HCT116 (cell line): Measurements from ENCODE around the gene EEF2. TPM values are rescaled to one million over a fixed set of nuclear protein-coding genes. Genes with fewer than 3 reads are reported as not detected.
A peak's percentile ranks its signal among the peaks of the same experiment; 100 is the strongest.

Source experiments
- ATAC-seq: fragments of 200-7000 bp; cut with Tn5 transposase; 2 replicates; pipeline ENCODE4 v1.9.1; 2020; ENCODE audit warnings: mild to moderate bottlenecking, moderate library complexity
- BruUV-seq: library from RNA; stranded (reverse); fragments of 400-500 nt; replicated peaks from 2 replicates; lab custom pipeline; 2021; lab: Mats Ljungman, UMichigan
- CTCF ChIA-PET: fragments of 300-600 bp; sonication (Branson Sonifier 250); formaldehyde crosslinking; loops from one replicate; lab custom pipeline; 2021; ENCODE audit warnings: antibody characterized with exemption; lab: Charles Lee
- POLR2A ChIA-PET: fragments of 300-600, 350-600 bp; sonication (Branson Sonifier 250); formaldehyde crosslinking; loops from one replicate; lab custom pipeline; 2021; ENCODE audit warnings: antibody characterized with exemption; lab: Charles Lee
- RAD21 ChIA-PET, 2 experiments: fragments of 300-600 bp; sonication (Branson Sonifier 250); formaldehyde crosslinking; loops; one replicate each; lab custom pipeline; 2023; ENCODE audit warnings: low total read pairs in 2 of 2; ENCODE audit not compliant: uncharacterized antibody in 2 of 2, unreplicated experiment in 2 of 2, low non-redundant PET in 1 of 2; lab: Charles Lee
- DNase-seq: peaks from one replicate; pipeline ENCODE4 v3.0.0-alpha.2; 2010; ENCODE audit warnings: low read depth, low spot score
- H2AFZ ChIP-seq: fragments of 200-600 bp; shearing (Covaris generic), sonication (generic); 2 replicates; pipeline ENCODE4 v1.6.1; 2017; ENCODE audit warnings: low read depth, mixed run types, mixed read lengths, antibody characterized with exemption, low read length; ENCODE audit not compliant: poor library complexity, severe bottlenecking
- H3K27ac ChIP-seq: 2 replicates; pipeline ENCODE4 v1.5.1; 2012; ENCODE audit warnings: low read depth, low read length
- H3K27me3 ChIP-seq: fragments of 200-600 bp; sonication (generic); 2 replicates; pipeline ENCODE4 v1.6.1; 2016; ENCODE audit warnings: mixed run types, low read length, mixed read lengths; ENCODE audit not compliant: insufficient read depth
- H3K36me3 ChIP-seq, 2 experiments: fragments of 200-500 bp in 1 of 2; fragments of 200-600 bp in 1 of 2; sonication (Bioruptor generic) in 1 of 2; sonication (generic) in 1 of 2; 2 replicates each; pipeline versions ENCODE4 v1.5.1 to v1.6.1; 2014 to 2016; ENCODE audit warnings: low read length in 2 of 2, inconsistent platforms in 1 of 2, mixed read lengths in 1 of 2, mixed run types in 1 of 2; ENCODE audit not compliant: insufficient read depth in 2 of 2, control insufficient read depth in 1 of 2
- H3K4me1 ChIP-seq, 2 experiments: fragments of 200-600 bp in 1 of 2; sonication (generic) in 1 of 2; 2 replicates each; pipeline versions ENCODE4 v1.5.1 to v1.6.1; 2012 to 2017; ENCODE audit warnings: low read length in 2 of 2, inconsistent platforms in 1 of 2, mild to moderate bottlenecking in 1 of 2, mixed read lengths in 1 of 2, mixed run types in 1 of 2, moderate library complexity in 1 of 2; ENCODE audit not compliant: insufficient read depth in 2 of 2, control insufficient read depth in 1 of 2
- H3K4me2 ChIP-seq: fragments of 200-600 bp; sonication (generic); 2 replicates; pipeline ENCODE4 v1.6.1; 2017; ENCODE audit warnings: mixed run types, low read length, mixed read lengths
- H3K4me3 ChIP-seq, 2 experiments: fragments of 200-600 bp in 1 of 2; sonication (generic) in 1 of 2; replicated peaks in 1 of 2; 2 replicates each; pipeline ENCODE4 v1.5.1; 2011 to 2016; ENCODE audit warnings: low read length in 2 of 2, control low read depth in 1 of 2, low read depth in 1 of 2, mild to moderate bottlenecking in 1 of 2, mixed read lengths in 1 of 2, mixed run types in 1 of 2
- H3K79me2 ChIP-seq: fragments of 200-600 bp; sonication (generic); 2 replicates; pipeline ENCODE4 v1.6.1; 2017; ENCODE audit warnings: mild to moderate bottlenecking, mixed run types, low read length, moderate library complexity, mixed read lengths; ENCODE audit not compliant: insufficient read depth
- H3K9ac ChIP-seq: fragments of 200-600 bp; sonication (generic); 2 replicates; pipeline ENCODE4 v1.6.1; 2016; ENCODE audit warnings: low read length, mixed read lengths
- H3K9me2 ChIP-seq: fragments of 200-600 bp; sonication (generic), shearing (Covaris generic); 2 replicates; pipeline ENCODE4 v1.6.1; 2017; ENCODE audit warnings: mixed run types, mild to moderate bottlenecking, moderate library complexity; ENCODE audit not compliant: insufficient read depth
- H3K9me3 ChIP-seq, 2 experiments: fragments of 200-500 bp in 1 of 2; fragments of 200-600 bp in 1 of 2; sonication (Bioruptor generic) in 1 of 2; sonication (generic) in 1 of 2; 2 replicates each; pipeline ENCODE4 v1.6.1; 2014 to 2017; ENCODE audit warnings: low read length in 2 of 2, mixed read lengths in 2 of 2, inconsistent platforms in 1 of 2, low read depth in 1 of 2, mild to moderate bottlenecking in 1 of 2, mixed run types in 1 of 2, moderate library complexity in 1 of 2; ENCODE audit not compliant: control insufficient read depth in 1 of 2, insufficient read depth in 1 of 2
- H4K20me1 ChIP-seq: fragments of 200-600 bp; sonication (generic), shearing (Covaris generic); 2 replicates; pipeline ENCODE4 v1.6.1; 2017; ENCODE audit warnings: mixed run types, mild to moderate bottlenecking, moderate library complexity; ENCODE audit not compliant: insufficient read depth
- CEBPB ChIP-seq: IDR thresholded peaks from 2 replicates; pipeline ENCODE4 v1.6.1; 2012; ENCODE audit warnings: low read depth
- EZH2 ChIP-seq: fragments of 200-600 bp; sonication (generic); IDR thresholded peaks from 2 replicates; pipeline ENCODE4 v1.6.1; 2017; ENCODE audit warnings: antibody characterized with exemption, mixed run types
- EZH2phosphoT487 ChIP-seq: fragments of 200-600 bp; IDR thresholded peaks from 2 replicates; pipeline ENCODE4 v1.6.1; 2018; ENCODE audit warnings: antibody characterized with exemption, borderline replicate concordance
- FOSL1 ChIP-seq: IDR thresholded peaks from 2 replicates; pipeline ENCODE4 v1.6.1; 2012; ENCODE audit warnings: low read depth
- POLR2A ChIP-seq: IDR thresholded peaks from 2 replicates; pipeline ENCODE4 v1.7.0; 2011; ENCODE audit warnings: borderline replicate concordance; ENCODE audit not compliant: insufficient read depth, insufficient read length; ENCODE audit errors: extremely low read depth
- SIN3A ChIP-seq: IDR thresholded peaks from 2 replicates; pipeline ENCODE4 v1.6.1; 2012; ENCODE audit warnings: low read depth
- TCF7L2 ChIP-seq: IDR thresholded peaks from 2 replicates; pipeline ENCODE4 v1.7.0; 2011; ENCODE audit warnings: borderline replicate concordance, inconsistent platforms; ENCODE audit not compliant: insufficient read depth, insufficient read length; ENCODE audit errors: extremely low read depth
- YY1 ChIP-seq: IDR thresholded peaks from 2 replicates; pipeline ENCODE4 v1.6.1; 2011; ENCODE audit warnings: low read length, low read depth, moderate library complexity, mild to moderate bottlenecking; ENCODE audit not compliant: insufficient replicate concordance; ENCODE audit errors: extremely low read depth
- ZNF274 ChIP-seq: fragments of 200-500 bp; sonication (Bioruptor generic); IDR thresholded peaks from 2 replicates; pipeline ENCODE4 v1.6.1; 2014; ENCODE audit warnings: mild to moderate bottlenecking, low read depth, low read length, inconsistent platforms
- intact Hi-C: fragments of 100-400 bp; cut with micrococcal nuclease; formaldehyde crosslinking; loops from 2 replicates; pipeline ENCODE4 v1.10.0; 2022
- total RNA-seq: library from RNA; stranded (reverse); gene quantifications from one replicate; pipeline ENCODE4 v1.2.1, GENCODE V29; 2021; ENCODE audit not compliant: unreplicated experiment
- TF ChIP-seq, protein P1 (sequence below): IDR thresholded peaks from 2 replicates; pipeline ENCODE4 v1.6.1; 2012
- TF ChIP-seq, protein P2 (sequence below): IDR thresholded peaks from 2 replicates; pipeline ENCODE4 v1.6.1; 2011; ENCODE audit warnings: mild to moderate bottlenecking, low read length, moderate library complexity; ENCODE audit not compliant: insufficient replicate concordance; ENCODE audit errors: extremely low read depth
- TF ChIP-seq, protein P3 (sequence below): IDR thresholded peaks from 2 replicates; pipeline ENCODE4 v1.6.1; 2012; ENCODE audit warnings: low read depth
- TF ChIP-seq, protein P4 (sequence below), 3 experiments: fragments of 200-600 bp in 1 of 3; sonication (generic) in 1 of 3; IDR thresholded peaks in 2 of 3; conservative IDR thresholded peaks in 1 of 3; 2 replicates each; pipeline ENCODE4 v1.5.1; 2012 to 2017; ENCODE audit warnings: low read depth in 2 of 3, low read length in 2 of 3, antibody characterized with exemption in 1 of 3, borderline replicate concordance in 1 of 3, control low read depth in 1 of 3, mild to moderate bottlenecking in 1 of 3, mixed read lengths in 1 of 3, mixed run types in 1 of 3, moderate library complexity in 1 of 3; ENCODE audit not compliant: insufficient read depth in 1 of 3

EEF2 gene
- total RNA-seq, 1 experiment from 2014 or later, result 3,796 TPM

DNA sequence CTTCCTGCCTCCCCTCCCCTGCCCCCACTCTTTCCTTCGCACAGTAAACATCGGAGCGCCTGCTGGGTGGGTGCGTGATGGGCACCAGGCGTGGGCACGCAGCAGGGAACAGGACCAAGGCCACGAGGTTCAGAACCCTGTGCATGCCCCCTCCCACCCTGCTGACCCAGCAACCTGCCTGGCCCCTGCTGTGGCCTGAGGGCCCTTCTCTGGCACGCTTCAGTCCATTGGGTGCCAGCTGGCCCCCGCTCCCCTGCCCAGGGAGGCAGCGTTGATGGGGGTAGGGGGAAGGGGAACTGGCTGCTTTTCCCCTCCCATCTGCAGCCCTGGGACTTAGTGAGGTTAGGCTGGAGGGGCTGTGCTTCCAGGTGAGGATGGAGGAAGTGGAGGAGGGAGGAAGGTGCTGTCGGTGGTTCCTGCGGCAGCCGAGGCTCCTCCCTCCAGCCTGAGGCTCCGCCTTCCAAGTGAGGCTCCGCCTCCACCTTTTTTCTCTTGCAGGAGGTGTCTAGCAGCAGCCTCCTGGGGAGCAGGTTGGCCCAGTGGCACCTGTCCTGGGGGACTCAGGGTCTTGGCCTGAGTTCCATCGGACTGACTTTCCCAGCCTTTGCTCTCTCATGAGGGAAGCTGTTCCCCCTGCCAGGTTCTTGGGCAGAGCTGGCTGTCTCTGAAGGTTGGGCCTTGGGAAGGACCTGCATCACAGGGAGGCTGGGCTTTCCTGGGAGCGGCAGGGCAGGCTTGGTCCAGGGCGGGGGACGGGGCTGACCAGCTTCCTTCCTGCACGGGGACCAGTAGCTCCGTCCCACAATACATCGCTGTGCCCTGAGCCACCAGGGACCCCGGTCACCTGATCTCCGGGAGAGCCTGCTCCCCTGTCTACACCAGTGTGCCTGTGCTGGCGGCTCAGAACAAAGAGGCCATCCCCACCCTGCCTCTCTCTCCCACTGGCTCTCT, 29.6 kb upstream of the EEF2 start:
- ChIA-PET POLR2A (no interaction called here), RAD21 (no interaction called here), CTCF (no interaction called here)
- BruUV-seq, result no TSS peak
- H2AFZ ChIP-seq, result no peak overlapping the region
- H3K4me3 ChIP-seq, result no peak overlapping the region
- ATAC-seq, result peak; percentile 89
- no peak overlapping the region for H3K4me2 ChIP-seq
- H3K9me2 ChIP-seq, result no peaks in the 10 kb centered on the region
- no peak overlapping the region for H3K9ac ChIP-seq
- no peaks in the 10 kb centered on the region for H3K27me3 ChIP-seq
- H3K4me1 ChIP-seq, result no peaks in the 10 kb centered on the region
- no peak overlapping the region for H3K27ac ChIP-seq
- no peaks in the 10 kb centered on the region for H3K9me3 ChIP-seq
- intact Hi-C loops, result no loop called here
- no peak for DNase-seq
- peaks cover 3 to 5% of the 10 kb centered on the region in 2 experiments; a peak in 3 of 4 replicates for H3K36me3 ChIP-seq
- peaks cover 75% of the 10 kb centered on the region for H3K79me2 ChIP-seq
- TF ChIP-seq FOSL1, result no peak
- no peak for TF ChIP-seq YY1
- TF ChIP-seq, protein P1, sequence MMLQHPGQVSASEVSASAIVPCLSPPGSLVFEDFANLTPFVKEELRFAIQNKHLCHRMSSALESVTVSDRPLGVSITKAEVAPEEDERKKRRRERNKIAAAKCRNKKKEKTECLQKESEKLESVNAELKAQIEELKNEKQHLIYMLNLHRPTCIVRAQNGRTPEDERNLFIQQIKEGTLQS, result no peak
- no peak for TF ChIP-seq EZH2phosphoT487
- TF ChIP-seq, protein P2, sequence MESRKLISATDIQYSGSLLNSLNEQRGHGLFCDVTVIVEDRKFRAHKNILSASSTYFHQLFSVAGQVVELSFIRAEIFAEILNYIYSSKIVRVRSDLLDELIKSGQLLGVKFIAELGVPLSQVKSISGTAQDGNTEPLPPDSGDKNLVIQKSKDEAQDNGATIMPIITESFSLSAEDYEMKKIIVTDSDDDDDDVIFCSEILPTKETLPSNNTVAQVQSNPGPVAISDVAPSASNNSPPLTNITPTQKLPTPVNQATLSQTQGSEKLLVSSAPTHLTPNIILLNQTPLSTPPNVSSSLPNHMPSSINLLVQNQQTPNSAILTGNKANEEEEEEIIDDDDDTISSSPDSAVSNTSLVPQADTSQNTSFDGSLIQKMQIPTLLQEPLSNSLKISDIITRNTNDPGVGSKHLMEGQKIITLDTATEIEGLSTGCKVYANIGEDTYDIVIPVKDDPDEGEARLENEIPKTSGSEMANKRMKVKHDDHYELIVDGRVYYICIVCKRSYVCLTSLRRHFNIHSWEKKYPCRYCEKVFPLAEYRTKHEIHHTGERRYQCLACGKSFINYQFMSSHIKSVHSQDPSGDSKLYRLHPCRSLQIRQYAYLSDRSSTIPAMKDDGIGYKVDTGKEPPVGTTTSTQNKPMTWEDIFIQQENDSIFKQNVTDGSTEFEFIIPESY, result no peak
- TF ChIP-seq ZNF274, result no peak
- TF ChIP-seq TCF7L2, result no peak
- TF ChIP-seq EZH2, result no peak
- TF ChIP-seq, protein P3, sequence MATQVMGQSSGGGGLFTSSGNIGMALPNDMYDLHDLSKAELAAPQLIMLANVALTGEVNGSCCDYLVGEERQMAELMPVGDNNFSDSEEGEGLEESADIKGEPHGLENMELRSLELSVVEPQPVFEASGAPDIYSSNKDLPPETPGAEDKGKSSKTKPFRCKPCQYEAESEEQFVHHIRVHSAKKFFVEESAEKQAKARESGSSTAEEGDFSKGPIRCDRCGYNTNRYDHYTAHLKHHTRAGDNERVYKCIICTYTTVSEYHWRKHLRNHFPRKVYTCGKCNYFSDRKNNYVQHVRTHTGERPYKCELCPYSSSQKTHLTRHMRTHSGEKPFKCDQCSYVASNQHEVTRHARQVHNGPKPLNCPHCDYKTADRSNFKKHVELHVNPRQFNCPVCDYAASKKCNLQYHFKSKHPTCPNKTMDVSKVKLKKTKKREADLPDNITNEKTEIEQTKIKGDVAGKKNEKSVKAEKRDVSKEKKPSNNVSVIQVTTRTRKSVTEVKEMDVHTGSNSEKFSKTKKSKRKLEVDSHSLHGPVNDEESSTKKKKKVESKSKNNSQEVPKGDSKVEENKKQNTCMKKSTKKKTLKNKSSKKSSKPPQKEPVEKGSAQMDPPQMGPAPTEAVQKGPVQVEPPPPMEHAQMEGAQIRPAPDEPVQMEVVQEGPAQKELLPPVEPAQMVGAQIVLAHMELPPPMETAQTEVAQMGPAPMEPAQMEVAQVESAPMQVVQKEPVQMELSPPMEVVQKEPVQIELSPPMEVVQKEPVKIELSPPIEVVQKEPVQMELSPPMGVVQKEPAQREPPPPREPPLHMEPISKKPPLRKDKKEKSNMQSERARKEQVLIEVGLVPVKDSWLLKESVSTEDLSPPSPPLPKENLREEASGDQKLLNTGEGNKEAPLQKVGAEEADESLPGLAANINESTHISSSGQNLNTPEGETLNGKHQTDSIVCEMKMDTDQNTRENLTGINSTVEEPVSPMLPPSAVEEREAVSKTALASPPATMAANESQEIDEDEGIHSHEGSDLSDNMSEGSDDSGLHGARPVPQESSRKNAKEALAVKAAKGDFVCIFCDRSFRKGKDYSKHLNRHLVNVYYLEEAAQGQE, result no peak
- TF ChIP-seq SIN3A, result no peak
- no peak for TF ChIP-seq POLR2A
- TF ChIP-seq, protein P4, sequence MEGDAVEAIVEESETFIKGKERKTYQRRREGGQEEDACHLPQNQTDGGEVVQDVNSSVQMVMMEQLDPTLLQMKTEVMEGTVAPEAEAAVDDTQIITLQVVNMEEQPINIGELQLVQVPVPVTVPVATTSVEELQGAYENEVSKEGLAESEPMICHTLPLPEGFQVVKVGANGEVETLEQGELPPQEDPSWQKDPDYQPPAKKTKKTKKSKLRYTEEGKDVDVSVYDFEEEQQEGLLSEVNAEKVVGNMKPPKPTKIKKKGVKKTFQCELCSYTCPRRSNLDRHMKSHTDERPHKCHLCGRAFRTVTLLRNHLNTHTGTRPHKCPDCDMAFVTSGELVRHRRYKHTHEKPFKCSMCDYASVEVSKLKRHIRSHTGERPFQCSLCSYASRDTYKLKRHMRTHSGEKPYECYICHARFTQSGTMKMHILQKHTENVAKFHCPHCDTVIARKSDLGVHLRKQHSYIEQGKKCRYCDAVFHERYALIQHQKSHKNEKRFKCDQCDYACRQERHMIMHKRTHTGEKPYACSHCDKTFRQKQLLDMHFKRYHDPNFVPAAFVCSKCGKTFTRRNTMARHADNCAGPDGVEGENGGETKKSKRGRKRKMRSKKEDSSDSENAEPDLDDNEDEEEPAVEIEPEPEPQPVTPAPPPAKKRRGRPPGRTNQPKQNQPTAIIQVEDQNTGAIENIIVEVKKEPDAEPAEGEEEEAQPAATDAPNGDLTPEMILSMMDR (IDR thresholded peaks at IDR 0.05 in 2 of 3, conservative IDR thresholded peaks at IDR 0.05 in 1 of 3; ENCODE audit: borderline replicate concordance in 1 of 3, insufficient read depth in 1 of 3, low read depth in 2 of 3, low read length in 2 of 3), result no peak
- no peak for TF ChIP-seq CEBPB
- TF ChIP-seq, all 23 proteins: peak for 0
- no peaks in the 10 kb centered on the region for H4K20me1 ChIP-seq
